HL-60 (cell line): ENCODE measurements around the gene KIAA1217.

Source experiments
- DNase-seq, 2 experiments: peaks; one replicate each; pipeline ENCODE4 v3.0.0-alpha.2; 2010 to 2020; ENCODE audit warnings: low read depth in 1 of 2, low spot score in 1 of 2
- H3K27ac ChIP-seq: fragments of 250-450 bp; sonication (Bioruptor Pico); replicated peaks from 2 replicates; pipeline ENCODE4 v1.5.1; 2020; ENCODE audit warnings: mild to moderate bottlenecking, moderate library complexity
- H3K27me3 ChIP-seq: fragments of 250-450 bp; sonication (Bioruptor Pico); 2 replicates; pipeline ENCODE4 v1.5.1; 2021; ENCODE audit warnings: mild to moderate bottlenecking, moderate library complexity; ENCODE audit not compliant: insufficient read depth, poor library complexity, severe bottlenecking
- H3K4me3 ChIP-seq: replicated peaks from 2 replicates; pipeline ENCODE4 v1.5.1; 2011; ENCODE audit warnings: mild to moderate bottlenecking, control low read depth, low read length; ENCODE audit not compliant: insufficient read depth
- CTCF ChIP-seq: IDR thresholded peaks from one replicate; pipeline ENCODE4 v1.5.1; 2011; ENCODE audit warnings: low read length, control low read depth, inconsistent platforms; ENCODE audit not compliant: insufficient read depth
- GABPA ChIP-seq: IDR thresholded peaks from 2 replicates; pipeline ENCODE4 v1.6.1; 2012; ENCODE audit warnings: low read depth
- POLR2AphosphoS5 ChIP-seq: IDR thresholded peaks from 2 replicates; pipeline ENCODE4 v1.6.1; 2012; ENCODE audit warnings: low read depth
- REST ChIP-seq: IDR thresholded peaks from 2 replicates; pipeline ENCODE4 v1.6.1; 2012; ENCODE audit warnings: low read depth; ENCODE audit not compliant: insufficient replicate concordance
- SPI1 ChIP-seq: IDR thresholded peaks from 2 replicates; pipeline ENCODE4 v1.6.1; 2012; ENCODE audit warnings: low read depth, mild to moderate bottlenecking, borderline replicate concordance

Gene KIAA1217

GRCh38 chr10:24168258-24169170 is 40.4 kb upstream of the KIAA1217 start:
- no peak for DNase-seq
- H3K27me3 ChIP-seq: no peaks in the 10 kb centered on the region
- no peak overlapping the region for H3K4me3 ChIP-seq
- no peak overlapping the region for H3K27ac ChIP-seq
- TF ChIP-seq REST (no peak), GABPA (no peak), SPI1 (no peak), POLR2AphosphoS5 (no peak), CTCF (no peak)

- TF ChIP-seq GABPA: no peak
- TF ChIP-seq POLR2AphosphoS5: no peak
- no peak for TF ChIP-seq CTCF
- no peak for TF ChIP-seq REST
- TF ChIP-seq SPI1: no peak
- DNase-seq: no peak
- Histone ChIP-seq H3K27me3 (no peaks in the 10 kb centered on the region), H3K27ac (no peak overlapping the region), H3K4me3 (no peak overlapping the region)
These were observed 38.7 kb upstream of the KIAA1217 start for GRCh38 chr10:24170199-24170598.

- Histone ChIP-seq H3K27me3 (no peaks in the 10 kb centered on the region), H3K27ac (no peak overlapping the region), H3K4me3 (no peak overlapping the region)
- DNase-seq: no peak
- no peak for TF ChIP-seq REST
- no peak for TF ChIP-seq SPI1
- TF ChIP-seq GABPA: no peak
- no peak for TF ChIP-seq CTCF
- no peak for TF ChIP-seq POLR2AphosphoS5
These were observed 36.0 kb upstream of the KIAA1217 start for GRCh38 chr10:24172909-24173308.
